ENCODE measurements around the gene SAMD11.
"Not testable (repeated sequence)": the region's sequence is repeated elsewhere in the genome, so short reads cannot be mapped to it uniquely, and the experiment has no call there.

DNA sequence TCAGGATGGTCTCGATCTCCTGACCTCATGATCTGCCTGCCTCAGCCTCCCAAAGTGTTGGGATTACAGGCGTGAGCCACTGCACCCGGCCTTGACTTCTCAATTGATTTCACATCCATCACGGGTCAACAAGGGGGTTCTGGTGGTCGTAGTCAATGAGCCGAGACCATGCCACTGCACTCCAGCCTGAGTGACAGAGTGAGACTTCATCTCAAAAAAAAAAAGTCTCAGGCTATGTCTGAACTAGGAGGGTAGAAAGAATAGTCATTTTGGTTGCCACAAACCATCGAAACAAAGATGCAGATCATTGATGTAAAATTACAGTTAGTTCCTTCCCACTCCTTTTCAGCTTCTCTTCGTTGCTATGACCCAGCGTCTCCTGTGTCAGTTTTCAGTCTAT, 33.5 kb upstream of the SAMD11 start:
- TF ChIP-seq EZH2phosphoT487 (IDR thresholded peaks at IDR 0.05; ENCODE audit: insufficient read depth, low read depth); EZH2 (IDR thresholded peaks at IDR 0.05; ENCODE audit: insufficient read depth, poor library complexity, severe bottlenecking): not testable (repeated sequence)

Data from GM23248 (cell line).